PFSK-1 (cell line): Measurements from ENCODE around the gene LYPD6.

Experiments
- POLR2AphosphoS5 ChIP-seq: IDR thresholded peaks from 2 replicates; pipeline ENCODE4 v1.6.1; 2012; ENCODE audit warnings: low read depth, mild to moderate bottlenecking, control low read depth, low read length, moderate library complexity
- TAF1 ChIP-seq: IDR thresholded peaks from 2 replicates; pipeline ENCODE4 v1.6.1; 2012; ENCODE audit warnings: low read length, control low read depth, borderline replicate concordance; ENCODE audit not compliant: insufficient read depth

- TF ChIP-seq POLR2AphosphoS5, result no peak
- TF ChIP-seq TAF1, result no peak
Observed at GRCh38 chr2:149456285-149456684, 125.9 kb downstream of the LYPD6 start.
